GM18951 (cell line): ENCODE measurements around the gene CD247.

Experiments used
- POLR2A ChIP-seq: IDR thresholded peaks from 4 replicates; pipeline ENCODE4 v1.6.1; 2011; ENCODE audit warnings: mild to moderate bottlenecking; ENCODE audit not compliant: insufficient read length, insufficient read depth; ENCODE audit errors: extremely low read depth
- in situ Hi-C: fragments of 300-500 bp; cut with MboI; formaldehyde crosslinking; loops from one replicate; pipeline ENCODE4 v1.12.0; 2022; ENCODE audit warnings: low sequenced_read_pairs, mixed read lengths, inconsistent platforms; ENCODE audit not compliant: unreplicated experiment

CD247 gene

GRCh38 chr1:167392200-167392696 is 126.1 kb downstream of the CD247 start:
- in situ Hi-C loops: no loop called here

GRCh38 chr1:167388976-167389375 is 129.4 kb downstream of the CD247 start:
- no peak for TF ChIP-seq POLR2A
- in situ Hi-C loops: no loop called here

More at GRCh38 chr1:167392200-167392696, 126.1 kb downstream of the CD247 start:
- TF ChIP-seq POLR2A: no peak

- in situ Hi-C loops: no loop called here
- TF ChIP-seq POLR2A: no peak
Observed at GRCh38 chr1:167387251-167387910, 130.9 kb downstream of the CD247 start.
